ENCODE measurements around the gene CLDN6.

GRCh38 chr16:3025032-3026002 lies 7.3 kb upstream of the CLDN6 start:
- TF ChIP-seq, protein P1, sequence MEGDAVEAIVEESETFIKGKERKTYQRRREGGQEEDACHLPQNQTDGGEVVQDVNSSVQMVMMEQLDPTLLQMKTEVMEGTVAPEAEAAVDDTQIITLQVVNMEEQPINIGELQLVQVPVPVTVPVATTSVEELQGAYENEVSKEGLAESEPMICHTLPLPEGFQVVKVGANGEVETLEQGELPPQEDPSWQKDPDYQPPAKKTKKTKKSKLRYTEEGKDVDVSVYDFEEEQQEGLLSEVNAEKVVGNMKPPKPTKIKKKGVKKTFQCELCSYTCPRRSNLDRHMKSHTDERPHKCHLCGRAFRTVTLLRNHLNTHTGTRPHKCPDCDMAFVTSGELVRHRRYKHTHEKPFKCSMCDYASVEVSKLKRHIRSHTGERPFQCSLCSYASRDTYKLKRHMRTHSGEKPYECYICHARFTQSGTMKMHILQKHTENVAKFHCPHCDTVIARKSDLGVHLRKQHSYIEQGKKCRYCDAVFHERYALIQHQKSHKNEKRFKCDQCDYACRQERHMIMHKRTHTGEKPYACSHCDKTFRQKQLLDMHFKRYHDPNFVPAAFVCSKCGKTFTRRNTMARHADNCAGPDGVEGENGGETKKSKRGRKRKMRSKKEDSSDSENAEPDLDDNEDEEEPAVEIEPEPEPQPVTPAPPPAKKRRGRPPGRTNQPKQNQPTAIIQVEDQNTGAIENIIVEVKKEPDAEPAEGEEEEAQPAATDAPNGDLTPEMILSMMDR (conservative IDR thresholded peaks at IDR 0.05 in 1 of 2, IDR thresholded peaks at IDR 0.05 in 1 of 2; ENCODE audit: low read depth in 1 of 2, low read length in 2 of 2) = no peak
- no peak for TF ChIP-seq EZH2 (IDR thresholded peaks at IDR 0.05; ENCODE audit: low read length, missing control alignments)
